T follicular helper cell (primary cell): Measurements from ENCODE around the gene BRAT1.

ENCODE experiments used
- DNase-seq: peaks from one replicate; pipeline ENCODE4 v3.0.0-alpha.2; 2020; ENCODE audit warnings: low read depth

BRAT1 gene

GRCh38 chr7:2523461-2523936, 31.8 kb downstream of the BRAT1 start:
- DNase-seq, result no peak

GRCh38 chr7:2522780-2523433, 32.4 kb downstream of the BRAT1 start:
- no peak for DNase-seq

- peak; percentile 52 for DNase-seq
Observed at GRCh38 chr7:2521952-2522591, 33.3 kb downstream of the BRAT1 start.

- DNase-seq, result no peak
Observed at GRCh38 chr7:2521341-2521745, 34.0 kb downstream of the BRAT1 start.

GRCh38 chr7:2520761-2521290, 34.5 kb downstream of the BRAT1 start:
- no peak for DNase-seq

- DNase-seq, result no peak
Observed at GRCh38 chr7:2520131-2520760, 35.1 kb downstream of the BRAT1 start.

GRCh38 chr7:2519119-2519930, 36.0 kb downstream of the BRAT1 start, which contains the start of gene LFNG:
TSS of gene LFNG (plus strand) at chr7:2519774. CDS start at chr7:2519862, 88 bp downstream.
- peak; percentile 65 for DNase-seq

- no peak for DNase-seq
Observed at GRCh38 chr7:2518737-2519118, 36.6 kb downstream of the BRAT1 start.

GRCh38 chr7:2517678-2518507, 37.4 kb downstream of the BRAT1 start:
- DNase-seq, result no peak

- DNase-seq, result no peak
Observed at GRCh38 chr7:2517026-2517425, 38.3 kb downstream of the BRAT1 start.

GRCh38 chr7:2516194-2516555, 39.1 kb downstream of the BRAT1 start:
- no peak for DNase-seq

- no peak for DNase-seq
Observed at GRCh38 chr7:2515424-2516193, 39.7 kb downstream of the BRAT1 start.

- no peak for DNase-seq
Observed at GRCh38 chr7:2514473-2515423, 40.6 kb downstream of the BRAT1 start.

GRCh38 chr7:2513702-2514101, 41.6 kb downstream of the BRAT1 start:
- DNase-seq, result no peak

GRCh38 chr7:2512713-2513112, 42.6 kb downstream of the BRAT1 start:
- no peak for DNase-seq

GRCh38 chr7:2512179-2512661, 43.1 kb downstream of the BRAT1 start:
- no peak for DNase-seq

- no peak for DNase-seq
Observed at GRCh38 chr7:2511769-2512168, 43.6 kb downstream of the BRAT1 start.

GRCh38 chr7:2510909-2511768, 44.2 kb downstream of the BRAT1 start:
- peak; percentile 37 for DNase-seq
